ENCODE data around the gene SAMMSON.

DNA sequence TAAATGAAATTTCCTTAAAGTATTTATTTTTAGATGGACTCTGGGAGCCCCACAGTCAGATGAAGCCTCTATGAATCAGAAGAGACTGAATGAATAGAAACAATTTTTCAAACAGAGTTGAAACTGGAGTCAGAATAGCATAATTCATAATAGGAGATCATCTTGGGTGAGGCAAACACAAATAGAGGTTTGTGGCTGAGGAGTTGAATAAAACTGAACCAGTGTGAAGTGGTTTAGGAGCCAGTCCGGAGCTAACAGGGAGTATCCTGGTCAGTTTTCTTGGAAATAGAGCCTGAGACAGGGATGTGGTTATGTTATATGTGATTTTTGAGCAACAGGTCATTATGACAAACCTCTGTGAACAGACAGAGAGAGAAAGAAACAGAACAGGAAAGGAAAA is 39.2 kb downstream of the SAMMSON start:
- TF ChIP-seq, protein P1, sequence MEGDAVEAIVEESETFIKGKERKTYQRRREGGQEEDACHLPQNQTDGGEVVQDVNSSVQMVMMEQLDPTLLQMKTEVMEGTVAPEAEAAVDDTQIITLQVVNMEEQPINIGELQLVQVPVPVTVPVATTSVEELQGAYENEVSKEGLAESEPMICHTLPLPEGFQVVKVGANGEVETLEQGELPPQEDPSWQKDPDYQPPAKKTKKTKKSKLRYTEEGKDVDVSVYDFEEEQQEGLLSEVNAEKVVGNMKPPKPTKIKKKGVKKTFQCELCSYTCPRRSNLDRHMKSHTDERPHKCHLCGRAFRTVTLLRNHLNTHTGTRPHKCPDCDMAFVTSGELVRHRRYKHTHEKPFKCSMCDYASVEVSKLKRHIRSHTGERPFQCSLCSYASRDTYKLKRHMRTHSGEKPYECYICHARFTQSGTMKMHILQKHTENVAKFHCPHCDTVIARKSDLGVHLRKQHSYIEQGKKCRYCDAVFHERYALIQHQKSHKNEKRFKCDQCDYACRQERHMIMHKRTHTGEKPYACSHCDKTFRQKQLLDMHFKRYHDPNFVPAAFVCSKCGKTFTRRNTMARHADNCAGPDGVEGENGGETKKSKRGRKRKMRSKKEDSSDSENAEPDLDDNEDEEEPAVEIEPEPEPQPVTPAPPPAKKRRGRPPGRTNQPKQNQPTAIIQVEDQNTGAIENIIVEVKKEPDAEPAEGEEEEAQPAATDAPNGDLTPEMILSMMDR (conservative IDR thresholded peaks at IDR 0.05) = no peak
- no peak for TF ChIP-seq EZH2 (IDR thresholded peaks at IDR 0.05; ENCODE audit: low read depth)

All from PC-9 (cell line).